Hepatocyte (in vitro differentiated cells): ENCODE results near the gene WBP11. TPM values are rescaled to one million over a fixed set of nuclear protein-coding genes. Genes with fewer than 3 reads are reported as not detected.

ENCODE experiments used
- DNase-seq: peaks from one replicate; pipeline ENCODE4 v3.0.0-alpha.2; 2016; ENCODE audit warnings: low spot score
- H2AFZ ChIP-seq: fragments of 200-600 bp; sonication (generic); 2 replicates; pipeline ENCODE4 v1.6.0; 2016; ENCODE audit warnings: antibody characterized with exemption, mild to moderate bottlenecking
- H3K27ac ChIP-seq: fragments of 200-600 bp; sonication (generic); 2 replicates; pipeline ENCODE4 v1.5.1; 2016; ENCODE audit warnings: mild to moderate bottlenecking
- H3K27me3 ChIP-seq: fragments of 200-600 bp; sonication (generic); 2 replicates; pipeline ENCODE4 v1.6.1; 2016
- H3K36me3 ChIP-seq: fragments of 200-600 bp; sonication (generic); replicated peaks from 2 replicates; pipeline ENCODE4 v1.5.1; 2016; ENCODE audit warnings: low read depth; ENCODE audit not compliant: insufficient read depth
- H3K4me1 ChIP-seq: fragments of 200-600 bp; sonication (generic); 2 replicates; pipeline ENCODE4 v1.5.1; 2016; ENCODE audit warnings: mild to moderate bottlenecking, moderate library complexity; ENCODE audit not compliant: insufficient read depth
- H3K4me2 ChIP-seq: fragments of 200-600 bp; sonication (generic); 2 replicates; pipeline ENCODE4 v1.6.0; 2016
- H3K4me3 ChIP-seq: fragments of 200-600 bp; sonication (generic); 2 replicates; pipeline ENCODE4 v1.5.1; 2016; ENCODE audit warnings: mild to moderate bottlenecking
- H3K79me2 ChIP-seq: fragments of 200-600 bp; sonication (generic); 2 replicates; pipeline ENCODE4 v1.6.0; 2017; ENCODE audit warnings: mild to moderate bottlenecking
- H3K9me2 ChIP-seq: fragments of 200-600 bp; sonication (generic); replicated peaks from 2 replicates; pipeline ENCODE4 v1.6.0; 2017; ENCODE audit warnings: mild to moderate bottlenecking; ENCODE audit not compliant: insufficient read depth
- H3K9me3 ChIP-seq: fragments of 200-600 bp; sonication (generic); 2 replicates; pipeline ENCODE4 v1.5.1; 2016; ENCODE audit warnings: low read depth, mild to moderate bottlenecking
- H4K20me1 ChIP-seq: fragments of 200-600 bp; sonication (generic); 2 replicates; pipeline ENCODE4 v1.6.0; 2016; ENCODE audit warnings: mild to moderate bottlenecking; ENCODE audit not compliant: insufficient read depth, poor library complexity, severe bottlenecking
- EZH2 ChIP-seq: fragments of 200-600 bp; sonication (generic); IDR thresholded peaks from 2 replicates; pipeline ENCODE4 v1.6.1; 2016; ENCODE audit warnings: antibody characterized with exemption, mild to moderate bottlenecking, borderline replicate concordance
- EZH2phosphoT487 ChIP-seq: fragments of 200-600 bp; sonication (generic); IDR thresholded peaks from one replicate; pipeline ENCODE4 v1.6.1; 2018; ENCODE audit warnings: antibody characterized with exemption, mild to moderate bottlenecking, low read depth, moderate library complexity; ENCODE audit not compliant: unreplicated experiment, severe bottlenecking
- WGBS: methylation state at CpG from one replicate; pipeline ENCODE4 v1.1.6; 2016; ENCODE audit warnings: low lambda C conversion rate; ENCODE audit errors: missing lambda C conversion rate; 5-methylcytosine and 5-hydroxymethylcytosine counted together
- polyA plus RNA-seq: library from polyadenylated mRNA; unstranded; fragments of >200 nt; fragmentation: Nextera tagmentation; extraction: Ambion mirVana; gene quantifications from 2 replicates; pipeline ENCODE4 v1.2.1, GENCODE V29; 2016
- total RNA-seq: library from RNA; depleted of rRNA; stranded (reverse); fragments of >200 nt; gene quantifications from 2 replicates; pipeline ENCODE4 v1.2.3, GENCODE V29; 2014
- TF ChIP-seq, protein P1 (sequence below): fragments of 200-600 bp; sonication (generic); IDR thresholded peaks from 2 replicates; pipeline ENCODE4 v1.5.1; 2016; ENCODE audit warnings: antibody characterized with exemption, mild to moderate bottlenecking; ENCODE audit not compliant: poor library complexity

Gene WBP11
- total and polyA plus RNA-seq, 2 experiments from 2014 or later, result 26.6 to 39.3 TPM

DNA sequence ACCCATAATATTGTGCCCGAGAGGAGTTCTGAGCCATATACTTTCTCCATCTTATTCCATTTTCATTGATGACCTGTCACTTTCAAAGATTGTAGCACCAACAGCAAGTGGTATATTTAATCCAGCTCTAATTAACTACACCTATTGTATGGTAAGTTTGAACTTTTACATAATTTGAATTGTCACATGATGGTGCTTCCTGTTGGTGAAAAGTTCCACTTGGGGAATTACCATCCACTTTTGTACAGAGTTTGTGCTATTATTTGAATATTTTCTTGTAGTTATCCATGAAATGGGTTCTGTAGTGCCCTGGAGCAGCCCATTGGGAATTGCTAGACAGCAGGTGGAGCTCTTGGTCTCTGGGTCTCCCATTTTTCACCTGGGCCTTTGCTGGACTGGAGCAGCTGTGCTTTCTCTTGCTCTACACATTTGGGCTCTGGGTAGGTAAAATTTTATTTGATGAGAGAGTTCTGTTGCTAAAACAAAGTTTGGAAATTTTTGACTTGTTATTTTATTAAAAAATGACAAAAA lies 7.7 kb upstream of the WBP11 start:
- Histone ChIP-seq H2AFZ (no peak overlapping the region), H3K36me3 (no peaks in the 10 kb centered on the region), H3K79me2 (no peaks in the 10 kb centered on the region), H3K9me2 (no peaks in the 10 kb centered on the region), H3K4me2 (no peak overlapping the region), H3K4me1 (no peaks in the 10 kb centered on the region), H3K9me3 (no peaks in the 10 kb centered on the region), H3K27ac (no peak overlapping the region), H3K4me3 (no peak overlapping the region), H4K20me1 (no peaks in the 10 kb centered on the region), H3K27me3 (no peaks in the 10 kb centered on the region)
- TF ChIP-seq EZH2, result no peak
- TF ChIP-seq, protein P1, sequence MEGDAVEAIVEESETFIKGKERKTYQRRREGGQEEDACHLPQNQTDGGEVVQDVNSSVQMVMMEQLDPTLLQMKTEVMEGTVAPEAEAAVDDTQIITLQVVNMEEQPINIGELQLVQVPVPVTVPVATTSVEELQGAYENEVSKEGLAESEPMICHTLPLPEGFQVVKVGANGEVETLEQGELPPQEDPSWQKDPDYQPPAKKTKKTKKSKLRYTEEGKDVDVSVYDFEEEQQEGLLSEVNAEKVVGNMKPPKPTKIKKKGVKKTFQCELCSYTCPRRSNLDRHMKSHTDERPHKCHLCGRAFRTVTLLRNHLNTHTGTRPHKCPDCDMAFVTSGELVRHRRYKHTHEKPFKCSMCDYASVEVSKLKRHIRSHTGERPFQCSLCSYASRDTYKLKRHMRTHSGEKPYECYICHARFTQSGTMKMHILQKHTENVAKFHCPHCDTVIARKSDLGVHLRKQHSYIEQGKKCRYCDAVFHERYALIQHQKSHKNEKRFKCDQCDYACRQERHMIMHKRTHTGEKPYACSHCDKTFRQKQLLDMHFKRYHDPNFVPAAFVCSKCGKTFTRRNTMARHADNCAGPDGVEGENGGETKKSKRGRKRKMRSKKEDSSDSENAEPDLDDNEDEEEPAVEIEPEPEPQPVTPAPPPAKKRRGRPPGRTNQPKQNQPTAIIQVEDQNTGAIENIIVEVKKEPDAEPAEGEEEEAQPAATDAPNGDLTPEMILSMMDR, result peak; percentile 54
- DNase-seq, result peak; percentile 55
- 86% methylated on average over 1 of the region's 1 CpG for WGBS

DNA sequence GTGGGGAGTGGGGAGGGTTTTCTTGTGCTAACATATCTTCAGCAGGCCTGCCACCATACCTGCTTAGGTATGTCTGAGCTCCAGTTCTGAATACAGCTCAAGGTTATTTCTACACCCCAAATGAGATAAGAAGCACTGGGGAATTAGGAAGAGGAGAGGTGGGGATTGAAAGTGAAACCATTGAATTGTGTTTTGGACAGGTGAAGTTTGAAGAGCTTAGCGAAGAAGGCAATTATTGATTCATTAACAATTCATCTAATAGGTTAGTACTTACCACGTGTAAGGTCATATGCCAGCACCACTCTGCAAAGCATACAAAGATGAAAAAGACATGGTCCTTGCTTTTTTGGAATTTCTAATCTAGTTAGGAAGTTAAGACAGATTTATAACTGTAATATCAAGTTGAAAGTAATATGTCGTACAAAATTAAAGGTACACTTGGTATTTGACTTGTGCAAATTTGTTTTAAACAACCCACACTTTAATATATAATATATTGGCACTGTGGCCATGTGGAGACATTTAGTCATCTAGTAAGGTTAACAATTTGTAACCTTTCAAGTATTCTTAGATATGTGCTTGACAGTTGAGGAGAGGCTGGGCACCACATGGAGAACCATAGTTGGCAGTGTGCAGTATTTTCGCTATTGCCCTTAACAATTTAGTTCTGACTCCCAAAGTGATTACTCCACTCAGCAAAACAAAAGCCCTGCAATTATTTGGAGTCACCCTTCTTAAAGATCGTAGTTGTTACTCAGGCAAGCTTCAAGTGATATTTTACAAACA lies 7.1 kb upstream of the WBP11 start:
- Histone ChIP-seq H3K9me2 (no peaks in the 10 kb centered on the region), H3K36me3 (no peaks in the 10 kb centered on the region), H3K27me3 (no peaks in the 10 kb centered on the region), H3K79me2 (no peaks in the 10 kb centered on the region), H3K4me1 (no peaks in the 10 kb centered on the region), H3K9me3 (no peaks in the 10 kb centered on the region), H3K4me2 (no peak overlapping the region), H3K27ac (no peak overlapping the region), H2AFZ (no peak overlapping the region), H3K4me3 (no peak overlapping the region), H4K20me1 (no peaks in the 10 kb centered on the region)
- 81% methylated on average over 5 of the region's 5 CpGs for WGBS
- DNase-seq, result no peak
- TF ChIP-seq EZH2phosphoT487 (no peak), EZH2 (no peak)
- TF ChIP-seq, protein P1, result no peak

DNA sequence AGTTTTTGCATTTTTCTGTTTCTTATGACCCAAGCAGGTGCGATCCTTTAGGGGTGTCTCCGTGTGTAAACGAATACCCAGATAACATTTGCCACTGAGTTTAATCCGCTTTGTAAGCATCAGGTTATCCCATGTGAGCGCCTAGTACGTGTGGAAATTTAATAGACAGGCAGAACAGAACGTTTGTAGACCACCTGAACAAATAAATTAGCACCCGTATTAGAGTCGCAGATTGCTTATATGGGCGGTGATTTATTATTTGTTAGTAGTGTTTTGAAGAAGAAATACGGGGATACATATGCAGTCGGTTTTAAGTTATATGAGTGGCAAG lies 517 bp upstream of the WBP11 start:
- no peak for TF ChIP-seq EZH2phosphoT487
- no peak for TF ChIP-seq EZH2
- TF ChIP-seq, protein P1, result no peak
- DNase-seq, result no peak
- H3K9me3 ChIP-seq, result no peaks in the 10 kb centered on the region
- peaks cover 14% of the 10 kb centered on the region for H3K4me1 ChIP-seq
- WGBS, result under 1% methylated on average over 12 of the region's 12 CpGs
- no peaks in the 10 kb centered on the region for H3K9me2 ChIP-seq
- H3K4me3 ChIP-seq, result peak overlapping the region; percentile 21
- H3K79me2 ChIP-seq, result peaks cover 40% of the 10 kb centered on the region
- H3K27ac ChIP-seq, result peak overlapping the region; percentile 79
- H2AFZ ChIP-seq, result peak overlapping the region; percentile 47
- no peaks in the 10 kb centered on the region for H3K36me3 ChIP-seq
- H3K27me3 ChIP-seq, result no peaks in the 10 kb centered on the region
- peak overlapping the region; percentile 72 for H3K4me2 ChIP-seq
- H4K20me1 ChIP-seq, result no peaks in the 10 kb centered on the region
